ENCODE results near the gene SGCD. TPM values are rescaled to one million over a fixed set of nuclear protein-coding genes. Genes with fewer than 3 reads are reported as not detected.

Gene SGCD
- total RNA-seq, 4 donors from 2014 or later, result 12.4 to 17.8 (median 13.4) TPM

DNA sequence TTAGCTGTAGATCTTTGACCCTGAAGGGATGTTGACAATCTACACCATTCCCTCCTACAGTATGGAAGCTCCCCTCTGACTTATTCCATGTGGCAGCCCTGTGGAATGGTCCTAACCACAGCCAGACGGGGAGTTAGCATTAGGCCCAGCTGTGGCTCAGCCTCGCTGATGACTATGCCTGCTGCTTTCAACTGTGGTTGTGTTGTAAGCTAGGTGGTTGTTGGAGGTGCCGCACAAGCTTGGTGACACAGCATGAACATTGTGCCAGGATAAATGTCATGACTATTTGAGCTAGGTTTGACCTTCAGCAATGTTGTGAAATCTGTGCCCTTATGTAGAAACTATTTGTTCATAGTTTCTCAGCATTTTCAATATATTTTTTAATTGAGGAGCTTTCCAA lies 40.6 kb downstream of the SGCD start:
- DNase-seq (ENCODE audit: low spot score in 2 of 2), result no peak
- 58 to 89% methylated on average over 3 of the region's 3 CpGs for WGBS, 2 donors

DNA sequence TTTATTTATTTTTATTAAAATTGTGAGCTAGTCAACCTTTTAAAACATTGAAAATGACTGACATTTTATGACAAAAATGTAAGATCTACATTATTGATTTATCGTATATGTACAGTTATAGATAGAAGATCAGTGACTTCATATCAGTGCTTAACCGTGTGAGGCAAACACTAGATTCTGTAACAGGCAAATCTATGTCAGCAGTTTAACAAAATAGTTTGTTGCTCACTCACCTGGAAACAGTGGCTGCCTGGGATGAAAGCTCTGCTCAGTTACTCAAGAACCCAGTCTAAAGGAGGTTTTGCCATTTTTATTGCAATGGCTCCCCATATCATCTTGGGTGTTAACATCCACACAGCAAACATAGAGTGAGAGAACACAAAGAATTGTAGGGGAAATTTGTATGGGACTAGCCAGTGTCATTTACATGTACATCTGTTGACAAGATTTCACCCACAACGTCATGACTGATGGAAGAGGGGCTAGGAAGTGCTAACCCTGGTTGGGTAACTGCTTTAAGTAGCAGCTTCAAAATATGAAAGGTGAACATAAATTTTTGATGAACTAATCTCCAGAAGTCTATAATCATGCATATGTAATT lies 49.0 kb downstream of the SGCD start:
- WGBS, 2 donors, result 62 to 95% methylated on average over 3 of the region's 3 CpGs
- Histone ChIP-seq H3K36me3 (no peaks in the 10 kb centered on the region), H3K27ac (no peak overlapping the region), H3K4me1 (peaks cover 0 to 5% (median 0%) of the 10 kb centered on the region in 4 donors), H3K27me3 (no peaks in the 10 kb centered on the region), H3K9me3 (no peaks in the 10 kb centered on the region), H3K4me3 (no peak overlapping the region)
- DNase-seq (ENCODE audit: low spot score in 2 of 2), result no peak
- TF ChIP-seq EP300 (IDR thresholded peaks at IDR 0.05), result no peak
- TF ChIP-seq, protein P1, sequence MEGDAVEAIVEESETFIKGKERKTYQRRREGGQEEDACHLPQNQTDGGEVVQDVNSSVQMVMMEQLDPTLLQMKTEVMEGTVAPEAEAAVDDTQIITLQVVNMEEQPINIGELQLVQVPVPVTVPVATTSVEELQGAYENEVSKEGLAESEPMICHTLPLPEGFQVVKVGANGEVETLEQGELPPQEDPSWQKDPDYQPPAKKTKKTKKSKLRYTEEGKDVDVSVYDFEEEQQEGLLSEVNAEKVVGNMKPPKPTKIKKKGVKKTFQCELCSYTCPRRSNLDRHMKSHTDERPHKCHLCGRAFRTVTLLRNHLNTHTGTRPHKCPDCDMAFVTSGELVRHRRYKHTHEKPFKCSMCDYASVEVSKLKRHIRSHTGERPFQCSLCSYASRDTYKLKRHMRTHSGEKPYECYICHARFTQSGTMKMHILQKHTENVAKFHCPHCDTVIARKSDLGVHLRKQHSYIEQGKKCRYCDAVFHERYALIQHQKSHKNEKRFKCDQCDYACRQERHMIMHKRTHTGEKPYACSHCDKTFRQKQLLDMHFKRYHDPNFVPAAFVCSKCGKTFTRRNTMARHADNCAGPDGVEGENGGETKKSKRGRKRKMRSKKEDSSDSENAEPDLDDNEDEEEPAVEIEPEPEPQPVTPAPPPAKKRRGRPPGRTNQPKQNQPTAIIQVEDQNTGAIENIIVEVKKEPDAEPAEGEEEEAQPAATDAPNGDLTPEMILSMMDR (IDR thresholded peaks at IDR 0.05), result no peak
- no peak for TF ChIP-seq POLR2A (IDR thresholded peaks at IDR 0.05)

More for the DNA sequence above, 40.6 kb downstream of the SGCD start:
- peaks cover 0 to 4% (median 0%) of the 10 kb centered on the region in 3 donors for H3K36me3 ChIP-seq
- H3K4me1 ChIP-seq, result no peaks in the 10 kb centered on the region
- H3K9me3 ChIP-seq, result no peaks in the 10 kb centered on the region
- no peak for TF ChIP-seq POLR2A (IDR thresholded peaks at IDR 0.05)
- TF ChIP-seq, protein P1 (IDR thresholded peaks at IDR 0.05), result no peak
- no peaks in the 10 kb centered on the region for H3K27me3 ChIP-seq
- no peak overlapping the region for H3K27ac ChIP-seq
- H3K4me3 ChIP-seq, result no peak overlapping the region

DNA sequence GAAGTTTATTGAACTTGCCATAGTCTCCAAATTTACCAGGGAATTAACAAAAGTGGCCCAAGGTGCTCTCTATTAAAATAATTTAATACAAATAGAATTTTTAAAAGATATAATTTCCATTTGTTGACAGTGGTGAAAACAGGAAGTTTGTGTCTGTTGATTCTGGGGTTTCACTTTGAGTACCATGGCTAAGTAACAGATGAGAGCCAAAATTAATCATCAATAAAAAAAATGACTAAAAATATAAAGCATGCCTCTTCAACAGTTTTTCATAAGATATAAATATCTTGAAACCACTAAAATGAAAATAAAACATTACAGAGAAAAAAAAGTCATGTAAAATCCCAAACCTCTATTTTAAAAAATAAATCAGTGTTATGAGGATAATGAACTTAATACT lies 49.8 kb downstream of the SGCD start:
- H3K9me3 ChIP-seq, result no peaks in the 10 kb centered on the region
- H3K27me3 ChIP-seq, result no peaks in the 10 kb centered on the region
- no peak for DNase-seq (ENCODE audit: low spot score in 2 of 2)
- H3K4me1 ChIP-seq, result peaks cover 0 to 7% (median 0%) of the 10 kb centered on the region in 4 donors
- no peaks in the 10 kb centered on the region for H3K36me3 ChIP-seq
- H3K4me3 ChIP-seq, result no peak overlapping the region
- H3K27ac ChIP-seq, result no peak overlapping the region
- TF ChIP-seq EP300 (IDR thresholded peaks at IDR 0.05), result no peak
- TF ChIP-seq POLR2A (IDR thresholded peaks at IDR 0.05), result no peak
- TF ChIP-seq, protein P1 (IDR thresholded peaks at IDR 0.05), result no peak

DNA sequence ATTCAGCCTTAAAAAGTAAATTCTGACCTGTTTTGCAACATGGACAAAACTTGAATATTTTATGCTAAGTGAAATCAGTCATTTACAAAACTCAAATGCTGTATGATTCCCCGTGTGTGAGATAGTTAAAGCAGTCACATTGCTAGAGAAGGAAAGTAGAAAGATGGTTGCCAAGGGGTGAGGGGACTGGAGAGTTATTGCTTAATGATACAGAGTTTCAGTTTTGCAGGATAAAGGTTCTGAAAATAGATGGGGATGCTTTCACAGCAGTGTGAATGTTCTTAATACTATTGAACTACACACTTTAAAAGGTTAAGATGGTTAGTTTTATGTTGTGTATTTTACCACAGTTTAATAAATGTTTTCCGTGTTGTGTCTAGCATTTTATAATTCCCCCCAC lies 51.2 kb downstream of the SGCD start:
- Histone ChIP-seq H3K27me3 (no peaks in the 10 kb centered on the region), H3K4me1 (peaks cover 0 to 7% (median 0%) of the 10 kb centered on the region in 4 donors), H3K9me3 (no peaks in the 10 kb centered on the region), H3K27ac (no peak overlapping the region), H3K4me3 (no peak overlapping the region), H3K36me3 (no peaks in the 10 kb centered on the region)
- TF ChIP-seq EP300 (IDR thresholded peaks at IDR 0.05), result no peak
- TF ChIP-seq, protein P1 (IDR thresholded peaks at IDR 0.05), result no peak
- TF ChIP-seq POLR2A (IDR thresholded peaks at IDR 0.05), result no peak
- no peak for DNase-seq (ENCODE audit: low spot score in 2 of 2)
- 86 to 93% methylated on average over 2 of the region's 2 CpGs for WGBS, 2 donors

DNA sequence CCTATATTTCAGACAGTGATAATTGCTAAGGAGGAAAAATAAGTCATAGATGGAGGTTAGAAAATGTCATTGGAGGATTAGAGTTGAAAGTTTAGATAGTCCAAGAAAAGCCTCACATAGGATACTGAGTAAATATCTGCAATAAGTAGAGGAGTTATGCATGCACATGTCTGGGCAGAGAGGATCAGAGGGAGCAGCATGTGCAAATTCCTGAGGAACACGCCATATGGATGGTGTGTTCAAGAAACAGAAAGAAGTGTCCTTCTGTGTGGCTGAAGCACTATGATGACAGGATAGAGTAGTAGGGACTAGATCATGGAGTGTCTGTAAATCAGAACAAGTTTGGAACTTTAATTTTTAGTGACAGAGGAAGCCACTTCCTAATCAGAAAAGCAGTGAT lies 52.2 kb downstream of the SGCD start:
- Histone ChIP-seq H3K4me1 (peaks cover 0 to 7% (median 0%) of the 10 kb centered on the region in 4 donors), H3K9me3 (no peaks in the 10 kb centered on the region), H3K27ac (no peak overlapping the region), H3K4me3 (no peak overlapping the region), H3K27me3 (no peaks in the 10 kb centered on the region), H3K36me3 (no peaks in the 10 kb centered on the region)
- WGBS, 2 donors, result 79 to 94% methylated on average over 1 of the region's 1 CpG
- DNase-seq (ENCODE audit: low spot score in 2 of 2), result no peak
- TF ChIP-seq, protein P1 (IDR thresholded peaks at IDR 0.05), result no peak
